K562 (cell line): ENCODE results near the gene ADGRE2. TPM values are rescaled to one million over a fixed set of nuclear protein-coding genes. Genes with fewer than 3 reads are reported as not detected.

Experiments used
- ATAC-seq: fragments of 200-7000 bp; cut with Tn5 transposase; 3 replicates; pipeline ENCODE4 v1.9.1; 2020; ENCODE audit warnings: moderate library complexity
- BruUV-seq: library from RNA; stranded (reverse); fragments of 400-500 nt; replicated peaks from 2 replicates; lab custom pipeline; 2021; lab: Mats Ljungman, UMichigan
- CTCF ChIA-PET: fragments of 300-600 bp; formaldehyde crosslinking; extraction: SDS; loops from one replicate; lab custom pipeline; 2021; ENCODE audit warnings: low intra/inter-chr PET ratio; lab: Yijun Ruan, JAX
- POLR2A ChIA-PET: fragments of 300-600, 350-650 bp; sonication (Branson Sonifier 250); formaldehyde crosslinking; extraction: SDS; loops from one replicate; lab custom pipeline; 2021; ENCODE audit warnings: antibody characterized with exemption, inconsistent platforms; lab: Yijun Ruan, JAX
- DNase-seq, 4 experiments: peaks; one replicate each; pipeline versions ENCODE4 v3.0.0 to v3.0.0-alpha.2; 2011 to 2018; ENCODE audit warnings: low spot score in 3 of 4, mixed read lengths in 3 of 4; ENCODE audit errors: extremely low read depth in 1 of 4
- FAIRE-seq: peaks from 2 replicates; lab custom pipeline; 2011; peaks lifted over from hg19 to GRCh38; lab: Jason Lieb, UNC
- H2AFZ ChIP-seq: 2 replicates; pipeline ENCODE4 v1.6.0; 2011; ENCODE audit warnings: low read depth, low read length, control low read depth, inconsistent platforms
- H3K27ac ChIP-seq: fragments of 200-600 bp; 3 replicates; pipeline ENCODE4 v1.8.0; 2011; ENCODE audit warnings: low read depth, mild to moderate bottlenecking, control low read depth, inconsistent platforms, low read length, moderate library complexity, mixed read lengths; ENCODE audit errors: extremely low read depth
- H3K27me3 ChIP-seq, 2 experiments: fragments of 300-600 bp in 1 of 2; 2 replicates in 1 of 2; 3 replicates in 1 of 2; pipeline versions ENCODE4 v1.6.0 to v1.8.0; 2011; ENCODE audit warnings: inconsistent platforms in 2 of 2, low read length in 2 of 2, mild to moderate bottlenecking in 1 of 2, mixed read lengths in 1 of 2, moderate library complexity in 1 of 2; ENCODE audit not compliant: control insufficient read depth in 2 of 2, insufficient read depth in 2 of 2
- H3K36me3 ChIP-seq: fragments of 300-600 bp; 3 replicates; pipeline ENCODE4 v1.8.0; 2011; ENCODE audit warnings: mild to moderate bottlenecking, low read length, inconsistent platforms; ENCODE audit not compliant: control insufficient read depth, insufficient read depth
- H3K4me1 ChIP-seq, 2 experiments: fragments of 200-600 bp in 1 of 2; replicated peaks in 1 of 2; 2 replicates in 1 of 2; 3 replicates in 1 of 2; pipeline versions ENCODE4 v1.5.1 to v1.8.0; 2011; ENCODE audit warnings: inconsistent platforms in 2 of 2, low read length in 2 of 2, mild to moderate bottlenecking in 1 of 2, mixed read lengths in 1 of 2, moderate library complexity in 1 of 2; ENCODE audit not compliant: control insufficient read depth in 2 of 2, insufficient read depth in 2 of 2
- H3K4me2 ChIP-seq: 2 replicates; pipeline ENCODE4 v1.6.1; 2011; ENCODE audit warnings: low read length, control low read depth, inconsistent platforms, mixed read lengths; ENCODE audit not compliant: insufficient read depth
- H3K4me3 ChIP-seq: fragments of 200-600 bp; sonication (generic), shearing (Covaris generic); 2 replicates; pipeline ENCODE4 v1.5.1; 2016; ENCODE audit warnings: control low read depth, inconsistent platforms
- H3K79me2 ChIP-seq: fragments of 200-600 bp; 3 replicates; pipeline ENCODE4 v1.8.0; 2011; ENCODE audit warnings: low read length, inconsistent platforms; ENCODE audit not compliant: control insufficient read depth, insufficient read depth
- H3K9ac ChIP-seq, 2 experiments: 2 replicates each; pipeline versions ENCODE4 v1.6.0 to v1.6.1; 2011; ENCODE audit warnings: low read depth in 2 of 2, low read length in 2 of 2, control low read depth in 1 of 2, inconsistent platforms in 1 of 2, mild to moderate bottlenecking in 1 of 2, mixed read lengths in 1 of 2; ENCODE audit not compliant: insufficient read depth in 1 of 2
- H3K9me1 ChIP-seq: one replicate; pipeline ENCODE4 v1.6.0; 2011; ENCODE audit warnings: inconsistent platforms, mild to moderate bottlenecking, low read length, moderate library complexity; ENCODE audit not compliant: control insufficient read depth, insufficient read depth
- H3K9me3 ChIP-seq: replicated peaks from 2 replicates; pipeline ENCODE4 v1.5.1; 2011; ENCODE audit warnings: low read depth, low read length, inconsistent platforms; ENCODE audit not compliant: control insufficient read depth, insufficient read depth
- H4K20me1 ChIP-seq: replicated peaks from 2 replicates; pipeline ENCODE4 v1.6.1; 2011; ENCODE audit warnings: low read length, inconsistent platforms, mixed read lengths; ENCODE audit not compliant: control insufficient read depth, insufficient read depth
- ATF1 ChIP-seq, 2 experiments: fragments of 450-650 bp in 1 of 2; IDR thresholded peaks; 2 replicates each; pipeline ENCODE4 v1.6.1; 2016; ENCODE audit warnings: missing compliant biosample characterization in 1 of 2, missing genetic modification characterization in 1 of 2
- CXXC5 ChIP-seq: fragments of 250-450 bp; sonication (Bioruptor Pico); IDR thresholded peaks from 2 replicates; pipeline ENCODE4 v1.8.0; 2022; ENCODE audit warnings: inconsistent platforms, mild to moderate bottlenecking, moderate library complexity
- FOXA3 ChIP-seq, 2 experiments: fragments of 450-650 bp in 1 of 2; sonication (generic) in 1 of 2; formaldehyde crosslinking; IDR thresholded peaks in 1 of 2; conservative IDR thresholded peaks in 1 of 2; 2 replicates each; pipeline versions ENCODE4 v1.4.0 to v1.8.0; 2020 to 2022; ENCODE audit warnings: mild to moderate bottlenecking in 2 of 2, missing genetic modification reagents in 1 of 2
- MAFF ChIP-seq: IDR thresholded peaks from 2 replicates; pipeline ENCODE4 v1.6.1; 2012; ENCODE audit warnings: low read length, improper control_type of control experiment
- MCM3 ChIP-seq: fragments of 450-650 bp; IDR thresholded peaks from 2 replicates; pipeline ENCODE4 v1.6.1; 2016
- MCM7 ChIP-seq, 2 experiments: fragments of 450-650 bp; IDR thresholded peaks; 2 replicates each; pipeline ENCODE4 v1.6.1; 2016 to 2018
- NEUROD1 ChIP-seq: fragments of 150-350 bp; IDR thresholded peaks from 2 replicates; pipeline ENCODE4 v1.6.1; 2014; ENCODE audit warnings: borderline replicate concordance, low read length, low read depth; ENCODE audit not compliant: partially characterized antibody
- PML ChIP-seq: IDR thresholded peaks from 2 replicates; pipeline ENCODE4 v1.6.1; 2012; ENCODE audit warnings: low read length, inconsistent platforms
- RFX1 ChIP-seq: fragments of 450-650 bp; IDR thresholded peaks from 2 replicates; pipeline ENCODE4 v1.6.1; 2016; ENCODE audit warnings: mild to moderate bottlenecking, moderate library complexity
- SNIP1 ChIP-seq: fragments of 450-650 bp; IDR thresholded peaks from 2 replicates; pipeline ENCODE4 v1.7.1; 2017; ENCODE audit warnings: low read depth, mild to moderate bottlenecking
- TCF15 ChIP-seq: fragments of 250-450 bp; sonication (Bioruptor Pico); IDR thresholded peaks from 2 replicates; pipeline ENCODE4 v1.8.0; 2022; ENCODE audit warnings: moderate library complexity, mild to moderate bottlenecking, inconsistent platforms
- ZC3H4 ChIP-seq: sonication (generic); formaldehyde crosslinking; IDR thresholded peaks from 2 replicates; pipeline ENCODE4 v1.9.0; 2021; ENCODE audit warnings: missing genetic modification reagents, borderline replicate concordance
- ZNF217 ChIP-seq: sonication (generic); formaldehyde crosslinking; IDR thresholded peaks from 2 replicates; pipeline ENCODE4 v1.8.0; 2022; ENCODE audit warnings: mild to moderate bottlenecking, missing genetic modification reagents
- ZNF76 ChIP-seq: fragments of 250-450 bp; sonication (Bioruptor Pico); IDR thresholded peaks from 2 replicates; pipeline ENCODE4 v1.4.0; 2020; ENCODE audit warnings: mild to moderate bottlenecking, moderate library complexity, borderline replicate concordance
- WGBS: fragments of 100-300 bp; shearing (Covaris generic); methylation state at CpG from one replicate; pipeline ENCODE4 v1.1.6; 2016; ENCODE audit warnings: low coverage, mixed read lengths; ENCODE audit not compliant: insufficient coverage; ENCODE audit errors: missing lambda C conversion rate; 5-methylcytosine and 5-hydroxymethylcytosine counted together
- in situ Hi-C: fragments of 300-500 bp; cut with MboI; formaldehyde crosslinking; loops from 4 replicates; pipeline ENCODE4 v1.15.0; 2018; ENCODE audit warnings: inconsistent platforms, mixed read lengths
- intact Hi-C: fragments of 100-400 bp; cut with micrococcal nuclease; formaldehyde crosslinking; loops from 2 replicates; pipeline ENCODE4 v1.14.2; 2022
- polyA plus RNA-seq, 8 experiments: library from polyadenylated mRNA; depleted of rRNA in 4 of 8; stranded (reverse) in 5 of 8; unstranded in 3 of 8; fragments of >200 nt; fragmentation: Nextera tagmentation in 2 of 8; fragmentation: Illumina TruSeq in 1 of 8; extraction: Ambion mirVana in 2 of 8; extraction: Trizol in 1 of 8; gene quantifications; 2 replicates each; pipeline versions ENCODE4 v1.2.1 to v1.2.3, GENCODE V29; 2011 to 2014; ENCODE audit warnings: inconsistent platforms in 1 of 8, missing spikeins in 1 of 8
- total RNA-seq, 7 experiments: library from RNA; depleted of rRNA in 6 of 7; stranded (reverse); fragments of >200 nt in 6 of 7; fragmentation: Illumina TruSeq in 2 of 7; extraction: Trizol in 2 of 7; gene quantifications; 2 replicates each; pipeline versions ENCODE4 v1.2.1 to v1.2.3, GENCODE V29; 2011 to 2021; ENCODE audit warnings: low replicate concordance in 1 of 7
- TF ChIP-seq, protein P1 (sequence below): IDR thresholded peaks from 2 replicates; pipeline ENCODE4 v1.6.1; 2011; ENCODE audit warnings: borderline replicate concordance, low read depth, mild to moderate bottlenecking, moderate library complexity, low read length; ENCODE audit not compliant: insufficient read depth, poor library complexity, severe bottlenecking
- TF ChIP-seq, protein P2 (sequence below): sonication (generic); formaldehyde crosslinking; IDR thresholded peaks from 2 replicates; pipeline ENCODE4 v1.8.0; 2023; ENCODE audit warnings: missing genetic modification reagents, mild to moderate bottlenecking, borderline replicate concordance

ADGRE2 gene
- total and polyA plus RNA-seq, 9 of the 15 experiments (the other 6 are each of a cell fraction or from before 2014, with no cell fraction given) = 4.3 to 17.3 (median 9.8) TPM

GRCh38 chr19:14761607-14762006 is 16.8 kb downstream of the ADGRE2 start:
- Histone ChIP-seq H3K9ac (no peak overlapping the region), H2AFZ (no peak overlapping the region), H3K4me1 (peaks cover 0 to 5% of the 10 kb centered on the region in 2 experiments; a peak in 1 of 5 replicates), H3K27ac (no peak overlapping the region), H3K9me1 (no peaks in the 10 kb centered on the region), H3K36me3 (peaks cover 50% of the 10 kb centered on the region; the same call in 2 of the 3 replicates), H4K20me1 (no peaks in the 10 kb centered on the region), H3K27me3 (no peaks in the 10 kb centered on the region), H3K4me2 (no peak overlapping the region), H3K79me2 (no peaks in the 10 kb centered on the region), H3K4me3 (no peak overlapping the region), H3K9me3 (no peaks in the 10 kb centered on the region)
- ATAC-seq = no peak
- intact Hi-C loops (no loop called here), in situ Hi-C loops (no loop called here)
- no TSS peak for BruUV-seq
- DNase-seq = no peak
- ChIA-PET POLR2A (interaction anchor here (1.3 kb wide), 1 partner anchor 14 kb away, joined by 3 read pairs; no protein-coding TSS in a partner anchor), CTCF (no interaction called here)
- WGBS = 73% methylated on average over 5 of the region's 5 CpGs
- no peak for FAIRE-seq
- no peak for TF ChIP-seq MCM3
- no peak for TF ChIP-seq ZNF76 (CRISPR knock-in tag)
- TF ChIP-seq SNIP1 = no peak
- TF ChIP-seq, protein P1, sequence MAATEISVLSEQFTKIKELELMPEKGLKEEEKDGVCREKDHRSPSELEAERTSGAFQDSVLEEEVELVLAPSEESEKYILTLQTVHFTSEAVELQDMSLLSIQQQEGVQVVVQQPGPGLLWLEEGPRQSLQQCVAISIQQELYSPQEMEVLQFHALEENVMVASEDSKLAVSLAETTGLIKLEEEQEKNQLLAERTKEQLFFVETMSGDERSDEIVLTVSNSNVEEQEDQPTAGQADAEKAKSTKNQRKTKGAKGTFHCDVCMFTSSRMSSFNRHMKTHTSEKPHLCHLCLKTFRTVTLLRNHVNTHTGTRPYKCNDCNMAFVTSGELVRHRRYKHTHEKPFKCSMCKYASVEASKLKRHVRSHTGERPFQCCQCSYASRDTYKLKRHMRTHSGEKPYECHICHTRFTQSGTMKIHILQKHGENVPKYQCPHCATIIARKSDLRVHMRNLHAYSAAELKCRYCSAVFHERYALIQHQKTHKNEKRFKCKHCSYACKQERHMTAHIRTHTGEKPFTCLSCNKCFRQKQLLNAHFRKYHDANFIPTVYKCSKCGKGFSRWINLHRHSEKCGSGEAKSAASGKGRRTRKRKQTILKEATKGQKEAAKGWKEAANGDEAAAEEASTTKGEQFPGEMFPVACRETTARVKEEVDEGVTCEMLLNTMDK = no peak
- no peak for TF ChIP-seq TCF15 (CRISPR knock-in tag)
- no peak for TF ChIP-seq MCM7 (IDR thresholded peaks at IDR 0.05)
- no peak for TF ChIP-seq FOXA3 (CRISPR knock-in tag; conservative IDR thresholded peaks at IDR 0.05 in 1 of 2, IDR thresholded peaks at IDR 0.05 in 1 of 2)
- no peak for TF ChIP-seq ZC3H4 (CRISPR knock-in tag)
- no peak for TF ChIP-seq MAFF
- no peak for TF ChIP-seq NEUROD1
- TF ChIP-seq PML = no peak
- TF ChIP-seq, protein P2, sequence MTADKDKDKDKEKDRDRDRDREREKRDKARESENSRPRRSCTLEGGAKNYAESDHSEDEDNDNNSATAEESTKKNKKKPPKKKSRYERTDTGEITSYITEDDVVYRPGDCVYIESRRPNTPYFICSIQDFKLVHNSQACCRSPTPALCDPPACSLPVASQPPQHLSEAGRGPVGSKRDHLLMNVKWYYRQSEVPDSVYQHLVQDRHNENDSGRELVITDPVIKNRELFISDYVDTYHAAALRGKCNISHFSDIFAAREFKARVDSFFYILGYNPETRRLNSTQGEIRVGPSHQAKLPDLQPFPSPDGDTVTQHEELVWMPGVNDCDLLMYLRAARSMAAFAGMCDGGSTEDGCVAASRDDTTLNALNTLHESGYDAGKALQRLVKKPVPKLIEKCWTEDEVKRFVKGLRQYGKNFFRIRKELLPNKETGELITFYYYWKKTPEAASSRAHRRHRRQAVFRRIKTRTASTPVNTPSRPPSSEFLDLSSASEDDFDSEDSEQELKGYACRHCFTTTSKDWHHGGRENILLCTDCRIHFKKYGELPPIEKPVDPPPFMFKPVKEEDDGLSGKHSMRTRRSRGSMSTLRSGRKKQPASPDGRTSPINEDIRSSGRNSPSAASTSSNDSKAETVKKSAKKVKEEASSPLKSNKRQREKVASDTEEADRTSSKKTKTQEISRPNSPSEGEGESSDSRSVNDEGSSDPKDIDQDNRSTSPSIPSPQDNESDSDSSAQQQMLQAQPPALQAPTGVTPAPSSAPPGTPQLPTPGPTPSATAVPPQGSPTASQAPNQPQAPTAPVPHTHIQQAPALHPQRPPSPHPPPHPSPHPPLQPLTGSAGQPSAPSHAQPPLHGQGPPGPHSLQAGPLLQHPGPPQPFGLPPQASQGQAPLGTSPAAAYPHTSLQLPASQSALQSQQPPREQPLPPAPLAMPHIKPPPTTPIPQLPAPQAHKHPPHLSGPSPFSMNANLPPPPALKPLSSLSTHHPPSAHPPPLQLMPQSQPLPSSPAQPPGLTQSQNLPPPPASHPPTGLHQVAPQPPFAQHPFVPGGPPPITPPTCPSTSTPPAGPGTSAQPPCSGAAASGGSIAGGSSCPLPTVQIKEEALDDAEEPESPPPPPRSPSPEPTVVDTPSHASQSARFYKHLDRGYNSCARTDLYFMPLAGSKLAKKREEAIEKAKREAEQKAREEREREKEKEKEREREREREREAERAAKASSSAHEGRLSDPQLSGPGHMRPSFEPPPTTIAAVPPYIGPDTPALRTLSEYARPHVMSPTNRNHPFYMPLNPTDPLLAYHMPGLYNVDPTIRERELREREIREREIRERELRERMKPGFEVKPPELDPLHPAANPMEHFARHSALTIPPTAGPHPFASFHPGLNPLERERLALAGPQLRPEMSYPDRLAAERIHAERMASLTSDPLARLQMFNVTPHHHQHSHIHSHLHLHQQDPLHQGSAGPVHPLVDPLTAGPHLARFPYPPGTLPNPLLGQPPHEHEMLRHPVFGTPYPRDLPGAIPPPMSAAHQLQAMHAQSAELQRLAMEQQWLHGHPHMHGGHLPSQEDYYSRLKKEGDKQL (CRISPR knock-in tag) = no peak
- TF ChIP-seq CXXC5 (CRISPR knock-in tag) = no peak
- TF ChIP-seq ZNF217 (CRISPR knock-in tag) = no peak
- TF ChIP-seq ATF1 (CRISPR knock-in tag; IDR thresholded peaks at IDR 0.05) = no peak
- no peak for TF ChIP-seq ATF1 (tag; IDR thresholded peaks at IDR 0.05)
- no peak for TF ChIP-seq RFX1
